Measurements from ENCODE around the gene MYADML2.

MYADML2 gene

GRCh38 chr17:81939218-81939617 is 7.8 kb downstream of the MYADML2 start:
- DNase-seq (ENCODE audit: low read depth): no peak

GRCh38 chr17:81935709-81936084 is 11.3 kb downstream of the MYADML2 start:
- DNase-seq (ENCODE audit: low read depth): no peak

DNA sequence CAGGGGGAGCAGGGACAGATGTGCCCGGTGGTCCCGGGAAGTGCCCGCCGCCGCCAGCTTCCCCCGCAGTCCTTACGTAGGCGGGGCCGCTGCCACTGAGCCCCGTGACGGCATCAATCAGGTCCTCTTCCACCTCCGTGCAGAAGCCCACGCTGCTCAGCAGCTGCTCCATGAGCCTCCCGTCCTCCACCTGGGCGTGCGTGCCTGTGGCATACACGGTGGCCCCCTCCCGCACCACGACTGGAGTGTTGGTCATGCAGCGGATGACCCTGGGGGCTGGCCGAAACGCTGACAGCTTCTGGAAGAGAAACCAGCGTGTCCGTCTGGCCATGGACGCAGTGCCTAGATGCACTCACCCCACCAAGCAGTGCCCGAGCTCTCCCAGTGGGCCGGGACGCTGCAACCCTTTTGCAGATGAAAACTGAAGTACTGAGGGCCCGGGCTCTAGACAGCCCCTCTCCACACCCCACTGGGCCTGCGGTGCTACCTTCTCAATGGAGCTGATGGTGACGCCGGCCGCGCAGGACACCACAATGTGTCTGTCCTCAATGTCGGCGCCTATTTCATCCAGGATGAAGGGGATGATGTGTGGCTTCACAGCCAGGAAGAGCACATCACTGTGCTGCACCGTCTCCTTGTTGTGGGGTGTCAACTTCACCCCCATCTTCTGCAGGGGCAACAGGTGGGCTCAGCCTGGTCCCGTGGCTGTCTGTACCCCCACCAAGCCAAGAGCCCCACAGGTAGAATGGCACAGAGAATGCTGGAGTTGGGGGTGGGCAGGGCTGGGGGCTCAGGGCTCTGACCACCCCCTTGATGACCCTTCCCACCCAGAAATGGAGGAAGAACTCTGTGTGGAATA is 12.0 kb downstream of the MYADML2 start:
- no peak for DNase-seq (ENCODE audit: low read depth)

- no peak for DNase-seq (ENCODE audit: low read depth)
Measured at GRCh38 chr17:81934098-81934757, 12.8 kb downstream of the MYADML2 start.

DNA sequence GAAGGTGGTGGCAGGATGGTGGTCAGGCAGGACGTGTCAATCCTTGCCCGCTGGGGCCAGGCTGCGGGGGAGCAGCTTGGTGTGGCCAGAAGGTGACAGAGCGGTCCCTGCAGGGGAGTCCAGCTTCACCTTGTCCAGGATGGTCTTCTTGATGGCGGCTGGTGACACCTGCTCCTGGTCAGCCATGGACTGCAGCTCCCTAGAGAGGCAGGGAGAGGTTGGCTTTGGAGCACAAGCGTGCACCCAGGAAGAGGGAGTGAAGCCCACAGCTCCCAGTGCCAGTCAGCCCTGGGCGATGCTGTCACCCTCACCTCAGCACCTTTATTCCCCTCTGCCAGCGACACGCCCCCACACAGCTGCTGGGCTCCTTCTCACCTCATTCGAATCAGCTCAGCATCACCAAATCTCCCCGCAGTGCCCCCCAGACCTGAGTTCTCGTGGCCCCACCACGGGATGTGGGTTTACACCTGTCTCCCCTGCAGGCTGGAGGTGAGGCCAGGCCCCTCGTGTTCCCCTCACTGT is 13.8 kb downstream of the MYADML2 start:
- DNase-seq (ENCODE audit: low read depth): no peak

DNA sequence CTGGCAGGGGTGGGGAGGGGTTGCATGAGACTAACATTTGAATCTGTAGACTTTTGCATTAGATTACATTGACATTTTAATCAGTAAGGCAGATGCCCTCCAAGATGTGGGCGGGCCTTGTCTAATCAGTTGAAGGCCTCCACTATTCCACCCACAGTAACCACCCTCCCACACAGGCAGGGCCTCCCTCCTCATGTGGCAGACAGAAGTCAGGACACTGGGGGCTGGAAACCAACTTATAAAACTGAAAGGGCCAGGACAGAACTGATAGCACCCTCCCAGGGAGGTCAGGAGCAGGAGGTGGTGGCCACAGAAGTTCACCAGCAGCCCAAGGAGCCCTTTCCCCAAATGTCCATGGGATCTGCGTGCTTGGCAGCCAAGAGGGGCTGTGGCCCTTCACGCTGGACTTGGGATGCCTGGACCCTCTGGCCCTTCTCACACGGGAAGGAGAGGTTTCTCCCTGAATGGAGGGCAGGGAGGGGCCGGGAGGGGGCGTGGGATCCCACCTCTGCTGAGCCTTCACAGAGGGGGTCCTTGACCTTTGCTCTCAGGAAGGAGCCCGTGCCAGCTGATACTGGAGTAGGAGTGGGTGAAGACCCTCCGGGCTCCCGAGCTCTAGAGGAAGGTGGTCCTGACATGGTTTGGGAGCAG is 14.6 kb downstream of the MYADML2 start:
- DNase-seq (ENCODE audit: low read depth): no peak

GRCh38 chr17:81931557-81932332 is 15.3 kb downstream of the MYADML2 start:
- DNase-seq (ENCODE audit: low read depth): no peak

DNA sequence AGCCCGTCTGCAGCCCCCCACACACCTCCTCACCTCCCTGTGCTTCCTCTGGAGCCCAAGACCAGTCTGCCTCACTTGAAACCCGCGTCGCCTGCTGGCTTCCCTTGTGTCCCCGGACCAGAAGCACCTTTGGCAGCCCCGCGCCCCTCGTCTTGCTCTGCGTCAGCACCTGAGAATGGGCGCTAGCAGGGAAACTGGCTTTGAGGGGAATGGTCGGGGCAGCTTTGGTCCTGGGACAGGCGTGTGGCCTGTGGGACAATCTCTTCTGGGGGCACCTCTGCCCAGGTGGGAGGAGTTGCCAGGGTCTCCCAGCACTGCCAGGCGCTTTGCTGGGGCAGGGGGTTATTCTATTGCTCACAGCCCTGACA is 15.9 kb downstream of the MYADML2 start:
- DNase-seq (ENCODE audit: low read depth): no peak

- no peak for DNase-seq (ENCODE audit: low read depth)
Measured at GRCh38 chr17:81930142-81931125, 16.6 kb downstream of the MYADML2 start.

DNA sequence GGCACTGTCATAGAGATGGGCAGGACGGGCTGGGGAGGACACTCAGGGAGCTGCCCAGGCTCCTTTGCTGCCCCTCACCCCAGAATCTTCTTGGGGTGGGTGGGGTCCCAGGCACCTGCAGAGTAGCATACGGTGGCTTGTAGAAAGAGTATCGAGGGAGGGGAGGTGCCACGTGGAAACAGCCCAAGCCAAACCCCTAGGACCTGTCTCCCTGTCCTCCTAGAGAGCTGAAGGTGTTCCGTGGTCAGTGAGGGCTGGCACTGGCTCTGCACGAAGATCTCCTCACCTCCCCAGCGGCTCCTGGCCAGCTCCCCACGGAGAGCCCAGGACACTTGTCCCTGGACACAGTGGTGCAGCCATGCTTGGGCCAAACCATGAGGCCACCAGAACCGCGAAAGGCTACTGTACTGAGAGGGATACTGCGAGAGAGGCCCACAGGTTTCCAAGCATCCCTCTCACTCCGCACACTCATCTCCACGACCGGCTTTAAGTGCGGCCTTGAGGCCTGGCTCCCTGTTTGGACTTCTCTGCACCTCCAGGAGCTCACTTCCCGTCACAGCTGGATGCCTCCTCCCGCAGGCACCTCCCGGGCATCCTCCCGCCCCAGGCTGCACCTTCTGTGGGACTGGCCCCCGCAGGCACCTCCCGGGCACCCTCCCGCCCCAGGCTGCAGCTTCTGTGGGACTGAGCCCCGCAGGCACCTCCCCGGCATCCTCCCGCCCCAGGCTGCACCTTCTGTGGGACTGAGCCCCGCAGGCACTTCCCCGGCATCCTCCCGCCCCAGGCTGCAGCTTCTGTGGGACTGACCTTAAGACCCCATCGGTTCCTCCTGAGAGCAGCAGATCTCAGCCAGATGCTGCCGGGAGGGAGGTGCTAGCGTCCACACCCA is 17.5 kb downstream of the MYADML2 start:
- no peak for DNase-seq (ENCODE audit: low read depth)

DNA sequence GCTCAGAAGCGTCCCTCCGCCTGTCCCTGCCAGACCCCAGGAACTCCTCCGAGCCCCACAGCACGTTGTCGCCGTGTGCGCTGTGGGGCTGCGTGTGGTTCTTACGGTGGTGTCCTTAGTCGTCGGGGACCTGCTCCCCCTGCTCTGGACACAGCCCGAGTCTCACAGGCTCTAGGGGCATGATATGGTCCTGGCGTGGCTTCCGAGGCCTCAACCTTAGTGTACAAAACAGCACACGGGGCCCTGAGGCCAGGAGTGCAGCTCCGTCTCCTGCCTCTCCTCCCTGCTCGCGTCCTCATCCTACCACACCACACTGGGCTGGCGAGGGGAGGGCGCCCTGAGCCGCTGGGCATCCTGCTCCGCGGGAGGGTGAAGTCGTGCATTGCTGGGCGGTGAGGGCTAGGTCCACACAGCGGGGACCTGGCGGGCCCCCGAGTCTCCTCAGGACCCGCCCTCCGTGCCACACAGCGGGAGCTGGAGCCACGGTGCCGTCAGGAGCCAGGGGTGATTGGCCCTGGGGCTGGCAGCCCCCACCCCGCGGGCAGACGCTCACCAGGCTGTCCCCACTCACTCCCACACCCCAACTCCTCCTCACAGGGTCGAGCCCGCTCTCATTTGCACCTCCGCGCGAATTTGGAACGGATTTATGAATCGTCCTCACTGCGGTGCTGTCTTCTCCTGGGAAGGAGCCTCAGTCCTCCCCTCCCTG is 18.3 kb downstream of the MYADML2 start:
- no peak for DNase-seq (ENCODE audit: low read depth)

- peak; percentile 77 for DNase-seq (ENCODE audit: low read depth)
Measured at GRCh38 chr17:81927653-81928543, 19.1 kb downstream of the MYADML2 start, which contains the start of gene MAFG. Gene MAFG (minus strand): TSS chr17:81927735. CDS start chr17:81923185, 4,550 bp downstream.

- no peak for DNase-seq (ENCODE audit: low read depth)
Measured at GRCh38 chr17:81927152-81927652, 19.8 kb downstream of the MYADML2 start.

- peak; percentile 78 for DNase-seq (ENCODE audit: low read depth)
Measured at GRCh38 chr17:81926451-81927151, 20.4 kb downstream of the MYADML2 start.

DNA sequence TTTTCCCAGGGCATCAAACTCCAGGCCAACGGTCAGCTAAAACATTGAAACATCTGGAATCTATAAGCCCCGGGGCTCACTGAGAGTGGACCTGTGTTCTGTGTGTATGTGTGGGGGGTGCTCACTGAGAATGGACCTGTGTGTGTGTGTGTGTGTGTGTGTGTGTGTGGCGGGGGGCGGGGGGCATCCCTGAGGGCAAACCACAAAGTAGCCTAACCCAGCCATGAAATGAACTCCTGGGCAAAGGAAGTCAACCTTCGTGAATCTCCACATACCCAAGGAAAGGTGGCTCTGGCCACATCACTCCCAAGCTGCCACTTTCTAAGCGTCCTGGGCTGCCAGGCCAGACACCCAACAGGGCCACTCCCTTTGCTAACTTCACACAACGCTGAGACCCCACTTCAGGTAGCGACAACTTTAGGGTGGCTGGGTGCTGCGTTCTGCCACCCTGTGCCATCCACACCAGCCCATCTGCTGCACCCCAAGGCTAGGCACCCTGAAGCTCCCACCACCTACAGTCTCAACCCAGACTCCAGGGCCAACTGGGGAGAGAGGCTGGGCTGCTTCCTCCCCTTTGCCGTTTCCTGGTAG is 21.1 kb downstream of the MYADML2 start:
- no peak for DNase-seq (ENCODE audit: low read depth)

Measured in CMK (cell line).